A673 (cell line): Measurements from ENCODE around the gene CCBE1. TPM values are rescaled to one million over a fixed set of nuclear protein-coding genes. Genes with fewer than 3 reads are reported as not detected.

Experiments
- BruUV-seq: library from RNA; stranded (reverse); fragments of 400-500 nt; replicated peaks from 2 replicates; lab custom pipeline; 2021; lab: Mats Ljungman, UMichigan
- CTCF ChIA-PET: fragments of 300-600 bp; sonication (Branson Sonifier 250); formaldehyde crosslinking; loops from one replicate; lab custom pipeline; 2022; ENCODE audit warnings: antibody characterized with exemption; lab: Charles Lee
- POLR2A ChIA-PET: fragments of 300-600 bp; sonication (Branson Sonifier 250); formaldehyde crosslinking; loops from one replicate; lab custom pipeline; 2022; ENCODE audit warnings: antibody characterized with exemption; ENCODE audit not compliant: low non-redundant PET; lab: Charles Lee
- DNase-seq: peaks from one replicate; pipeline ENCODE4 v3.0.0-alpha.2; 2015; ENCODE audit warnings: low spot score
- H3K27ac ChIP-seq: fragments of 200-600 bp; sonication (generic); 2 replicates; pipeline ENCODE4 v1.5.1; 2016; ENCODE audit warnings: mixed run types, low read depth, mild to moderate bottlenecking, mixed read lengths, antibody characterized with exemption, low read length; ENCODE audit not compliant: poor library complexity, severe bottlenecking
- H3K27me3 ChIP-seq: fragments of 200-600 bp; sonication (generic); replicated peaks from 2 replicates; pipeline ENCODE4 v1.6.1; 2017; ENCODE audit warnings: mixed run types, low read depth, mild to moderate bottlenecking, mixed read lengths, antibody characterized with exemption, low read length; ENCODE audit not compliant: insufficient read depth, poor library complexity
- H3K36me3 ChIP-seq: fragments of 200-600 bp; sonication (generic); 2 replicates; pipeline ENCODE4 v1.6.1; 2016; ENCODE audit warnings: mixed run types, mild to moderate bottlenecking, mixed read lengths, antibody characterized with exemption, low read length; ENCODE audit not compliant: insufficient read depth, poor library complexity, severe bottlenecking
- H3K4me1 ChIP-seq: fragments of 200-600 bp; sonication (generic); 2 replicates; pipeline ENCODE4 v1.6.1; 2017; ENCODE audit warnings: mixed run types, mild to moderate bottlenecking, mixed read lengths, antibody characterized with exemption, low read length; ENCODE audit not compliant: insufficient read depth, poor library complexity, severe bottlenecking
- H3K4me3 ChIP-seq: fragments of 200-600 bp; sonication (generic); 2 replicates; pipeline ENCODE4 v1.5.1; 2016; ENCODE audit warnings: low read depth, mixed run types, mild to moderate bottlenecking, mixed read lengths, low read length; ENCODE audit not compliant: poor library complexity, severe bottlenecking
- H3K9me3 ChIP-seq: fragments of 200-600 bp; sonication (generic); 2 replicates; pipeline ENCODE4 v1.6.1; 2016; ENCODE audit warnings: mixed run types, low read depth, mild to moderate bottlenecking, mixed read lengths, antibody characterized with exemption, low read length; ENCODE audit not compliant: poor library complexity, severe bottlenecking
- EZH2 ChIP-seq: fragments of 200-600 bp; sonication (generic); IDR thresholded peaks from 2 replicates; pipeline ENCODE4 v1.6.1; 2017; ENCODE audit warnings: borderline replicate concordance, low read depth, mild to moderate bottlenecking, mixed read lengths, antibody characterized with exemption, low read length; ENCODE audit not compliant: poor library complexity, severe bottlenecking
- intact Hi-C: fragments of 100-400 bp; cut with micrococcal nuclease; formaldehyde crosslinking; loops from one replicate; pipeline ENCODE4 v1.10.0; 2022; ENCODE audit not compliant: unreplicated experiment
- total RNA-seq: library from RNA; stranded (reverse); gene quantifications from 2 replicates; pipeline ENCODE4 v1.2.3, GENCODE V29; 2021
- TF ChIP-seq, protein P1 (sequence below): fragments of 300-800, 200-600 bp; sonication (generic); conservative IDR thresholded peaks from 2 replicates; pipeline ENCODE4 v1.5.1; 2017; ENCODE audit warnings: low read depth, mild to moderate bottlenecking, antibody characterized with exemption, low read length, moderate library complexity, mixed read lengths

The CCBE1 gene
- total RNA-seq, 1 experiment from 2014 or later, result not detected

DNA sequence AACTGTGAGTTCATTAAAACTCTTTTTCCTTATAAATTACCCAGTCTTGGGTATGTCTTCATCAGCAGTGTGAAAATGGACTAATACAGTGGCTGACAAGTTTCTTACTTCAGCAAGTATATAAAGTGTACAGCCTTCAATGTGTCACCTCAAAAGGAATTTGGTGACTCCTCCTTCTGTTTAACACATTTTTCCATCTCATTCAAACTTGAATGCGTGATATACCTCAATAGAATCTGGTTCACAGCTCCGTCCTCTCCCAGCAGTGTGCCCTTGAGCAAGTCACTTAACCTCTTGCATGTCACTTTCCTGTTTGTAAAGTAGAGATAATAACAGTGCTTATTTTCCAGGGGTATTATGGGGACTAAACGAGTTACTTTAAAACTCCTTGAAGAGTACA, 159.6 kb downstream of the CCBE1 start:
- intact Hi-C loops, result no loop called here
- no peak for DNase-seq
- CTCF ChIA-PET, result no interaction called here
- no peak overlapping the region for H3K27ac ChIP-seq
- POLR2A ChIA-PET, result no interaction called here
- H3K36me3 ChIP-seq, result no peaks in the 10 kb centered on the region
- H3K9me3 ChIP-seq, result no peaks in the 10 kb centered on the region
- BruUV-seq, result no TSS peak
- H3K4me1 ChIP-seq, result no peaks in the 10 kb centered on the region
- no peak overlapping the region for H3K4me3 ChIP-seq
- no peak for TF ChIP-seq EZH2
- TF ChIP-seq, protein P1, sequence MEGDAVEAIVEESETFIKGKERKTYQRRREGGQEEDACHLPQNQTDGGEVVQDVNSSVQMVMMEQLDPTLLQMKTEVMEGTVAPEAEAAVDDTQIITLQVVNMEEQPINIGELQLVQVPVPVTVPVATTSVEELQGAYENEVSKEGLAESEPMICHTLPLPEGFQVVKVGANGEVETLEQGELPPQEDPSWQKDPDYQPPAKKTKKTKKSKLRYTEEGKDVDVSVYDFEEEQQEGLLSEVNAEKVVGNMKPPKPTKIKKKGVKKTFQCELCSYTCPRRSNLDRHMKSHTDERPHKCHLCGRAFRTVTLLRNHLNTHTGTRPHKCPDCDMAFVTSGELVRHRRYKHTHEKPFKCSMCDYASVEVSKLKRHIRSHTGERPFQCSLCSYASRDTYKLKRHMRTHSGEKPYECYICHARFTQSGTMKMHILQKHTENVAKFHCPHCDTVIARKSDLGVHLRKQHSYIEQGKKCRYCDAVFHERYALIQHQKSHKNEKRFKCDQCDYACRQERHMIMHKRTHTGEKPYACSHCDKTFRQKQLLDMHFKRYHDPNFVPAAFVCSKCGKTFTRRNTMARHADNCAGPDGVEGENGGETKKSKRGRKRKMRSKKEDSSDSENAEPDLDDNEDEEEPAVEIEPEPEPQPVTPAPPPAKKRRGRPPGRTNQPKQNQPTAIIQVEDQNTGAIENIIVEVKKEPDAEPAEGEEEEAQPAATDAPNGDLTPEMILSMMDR, result no peak
- peaks cover 32% of the 10 kb centered on the region for H3K27me3 ChIP-seq

DNA sequence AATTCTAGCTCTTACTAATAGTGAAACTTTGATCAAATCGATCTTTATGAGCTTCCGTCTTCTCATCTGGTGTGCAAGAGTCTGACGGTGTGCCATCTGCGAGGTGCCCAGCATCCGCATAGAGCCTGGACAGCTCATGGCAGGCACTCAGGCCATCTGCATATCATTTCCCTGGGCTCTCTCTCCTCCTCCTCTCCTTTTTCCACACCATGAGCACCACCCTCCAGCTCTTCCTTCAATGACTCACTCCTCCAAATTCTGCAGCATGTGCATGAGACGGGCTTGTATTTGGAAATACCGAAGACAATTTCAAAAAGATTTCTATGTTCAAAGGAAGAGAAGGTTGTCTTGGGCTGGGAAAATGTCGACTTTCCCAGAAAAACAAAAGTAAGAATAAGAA, 161.1 kb downstream of the CCBE1 start:
- DNase-seq, result no peak
- POLR2A ChIA-PET, result interaction anchor here (0.5 kb wide), 1 partner anchor 395 kb away, joined by 4 read pairs; no protein-coding TSS in a partner anchor

DNA sequence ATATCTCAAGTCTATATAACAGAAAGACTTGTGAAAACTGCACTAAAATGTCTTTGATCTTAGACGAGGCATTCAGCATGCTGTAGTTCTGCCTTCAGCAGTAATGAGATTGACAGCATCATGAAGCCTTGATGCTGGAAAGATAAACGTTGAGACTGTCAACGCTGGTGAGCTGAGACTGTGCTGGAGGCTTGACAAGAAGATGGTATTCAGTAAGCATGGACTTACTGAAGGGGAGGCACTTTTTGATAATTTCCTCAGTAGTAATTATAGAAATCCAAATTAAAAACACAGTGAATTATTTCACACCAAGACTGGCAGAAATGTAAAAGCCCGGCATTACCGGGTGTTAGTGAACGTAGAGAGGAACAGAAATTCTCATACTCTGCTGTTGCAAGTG, 162.2 kb downstream of the CCBE1 start:
- no peak overlapping the region for H3K27ac ChIP-seq
- no peak for TF ChIP-seq EZH2
- TF ChIP-seq, protein P1, result no peak
- BruUV-seq, result no TSS peak
- ChIA-PET POLR2A (no interaction called here), CTCF (no interaction called here)
- H3K27me3 ChIP-seq, result peaks cover 22% of the 10 kb centered on the region
- H3K4me1 ChIP-seq, result no peaks in the 10 kb centered on the region
- no peaks in the 10 kb centered on the region for H3K36me3 ChIP-seq
- no peak overlapping the region for H3K4me3 ChIP-seq
- H3K9me3 ChIP-seq, result no peaks in the 10 kb centered on the region
- intact Hi-C loops, result no loop called here
- no peak for DNase-seq

More for the DNA sequence above, 161.1 kb downstream of the CCBE1 start:
- TF ChIP-seq EZH2, result no peak
- TF ChIP-seq, protein P1, result no peak
- no peaks in the 10 kb centered on the region for H3K9me3 ChIP-seq
- peaks cover 26% of the 10 kb centered on the region for H3K27me3 ChIP-seq
- no TSS peak for BruUV-seq
- H3K4me3 ChIP-seq, result no peak overlapping the region
- no peaks in the 10 kb centered on the region for H3K36me3 ChIP-seq
- no peak overlapping the region for H3K27ac ChIP-seq
- no peaks in the 10 kb centered on the region for H3K4me1 ChIP-seq
- CTCF ChIA-PET, result no interaction called here
- intact Hi-C loops, result no loop called here
